Liver (tissue), 9 donors: ENCODE results near the gene ANKAR. TPM values are rescaled to one million over a fixed set of nuclear protein-coding genes. Genes with fewer than 3 reads are reported as not detected.
"Not testable (repeated sequence)": the region's sequence is repeated elsewhere in the genome, so short reads cannot be mapped to it uniquely, and the experiment has no call there.

Experiments used
- DNase-seq: peaks from one replicate; pipeline ENCODE4 v3.0.0-alpha.2; 2017; ENCODE audit warnings: low spot score
- H3K27ac ChIP-seq, 2 donors: one replicate each; pipeline ENCODE4 v1.7.0; 2013; ENCODE audit warnings: inconsistent platforms in 2 of 2, low read length in 2 of 2, control low read depth in 1 of 2, low read depth in 1 of 2, mild to moderate bottlenecking in 1 of 2
- H3K27me3 ChIP-seq, 4 donors: one replicate each; pipeline versions ENCODE4 v1.6.1 to v1.7.0; 2013; ENCODE audit warnings: low read length in 3 of 4, inconsistent platforms in 1 of 4, mild to moderate bottlenecking in 1 of 4, moderate library complexity in 1 of 4; ENCODE audit not compliant: control insufficient read depth in 4 of 4, insufficient read depth in 4 of 4
- H3K36me3 ChIP-seq, 4 donors: one replicate each; pipeline versions ENCODE4 v1.6.1 to v1.7.0; 2013; ENCODE audit warnings: low read length in 3 of 4, mild to moderate bottlenecking in 3 of 4, low read depth in 1 of 4, moderate library complexity in 1 of 4; ENCODE audit not compliant: control insufficient read depth in 4 of 4, insufficient read depth in 3 of 4
- H3K4me1 ChIP-seq, 4 donors: one replicate each; pipeline versions ENCODE4 v1.6.1 to v1.7.0; 2013; ENCODE audit warnings: low read length in 3 of 4, mild to moderate bottlenecking in 3 of 4, moderate library complexity in 1 of 4; ENCODE audit not compliant: control insufficient read depth in 4 of 4, insufficient read depth in 4 of 4
- H3K4me3 ChIP-seq, 3 donors: one replicate each; pipeline versions ENCODE4 v1.6.1 to v1.7.0; 2013; ENCODE audit warnings: low read length in 3 of 3, control low read depth in 1 of 3, low read depth in 1 of 3, mild to moderate bottlenecking in 1 of 3
- H3K9ac ChIP-seq, 2 donors: one replicate each; pipeline ENCODE4 v1.7.0; 2013; ENCODE audit warnings: low read length in 2 of 2, mild to moderate bottlenecking in 2 of 2, moderate library complexity in 2 of 2, control low read depth in 1 of 2, low read depth in 1 of 2
- H3K9me3 ChIP-seq, 4 donors: one replicate each; pipeline versions ENCODE4 v1.6.1 to v1.7.0; 2013; ENCODE audit warnings: low read length in 3 of 4; ENCODE audit not compliant: control insufficient read depth in 4 of 4
- ATF3 ChIP-seq: IDR thresholded peaks from 2 replicates; pipeline ENCODE4 v1.6.1; 2016; ENCODE audit warnings: antibody characterized with exemption
- CTCF ChIP-seq: fragments of 150-350 bp; IDR thresholded peaks from 2 replicates; pipeline ENCODE4 v1.5.1; 2017; ENCODE audit warnings: improper control_type of control experiment, low read depth, low read length; ENCODE audit not compliant: missing input control
- EGR1 ChIP-seq, 2 donors: IDR thresholded peaks; 2 replicates each; pipeline ENCODE4 v1.6.1; 2016 to 2018; ENCODE audit warnings: antibody characterized with exemption in 2 of 2, low read depth in 2 of 2
- FOXA1 ChIP-seq: IDR thresholded peaks from 2 replicates; pipeline ENCODE4 v1.6.1; 2016; ENCODE audit warnings: antibody characterized with exemption
- FOXA2 ChIP-seq: IDR thresholded peaks from 2 replicates; pipeline ENCODE4 v1.6.1; 2016; ENCODE audit warnings: antibody characterized with exemption
- GABPA ChIP-seq, 2 donors: IDR thresholded peaks in 1 of 2; conservative IDR thresholded peaks in 1 of 2; 2 replicates each; pipeline ENCODE4 v1.6.1; 2016; ENCODE audit warnings: antibody characterized with exemption in 2 of 2, mild to moderate bottlenecking in 1 of 2, moderate library complexity in 1 of 2
- HNF4A ChIP-seq, 2 donors: conservative IDR thresholded peaks; 2 replicates each; pipeline ENCODE4 v1.6.1; 2016; ENCODE audit warnings: antibody characterized with exemption in 2 of 2, mild to moderate bottlenecking in 2 of 2
- MAX ChIP-seq: IDR thresholded peaks from 2 replicates; pipeline ENCODE4 v1.6.1; 2016; ENCODE audit warnings: antibody characterized with exemption
- SP1 ChIP-seq: IDR thresholded peaks from 2 replicates; pipeline ENCODE4 v1.6.1; 2018; ENCODE audit warnings: antibody characterized with exemption, mild to moderate bottlenecking
- TAF1 ChIP-seq: conservative IDR thresholded peaks from 2 replicates; pipeline ENCODE4 v1.6.1; 2016; ENCODE audit warnings: antibody characterized with exemption, mild to moderate bottlenecking
- WGBS: extraction: QIAGEN DNeasy Blood & Tissue Kit; methylation state at CpG from one replicate; pipeline ENCODE4 v1.1.7; 2013; 5-methylcytosine and 5-hydroxymethylcytosine counted together
- polyA plus RNA-seq, 2 donors: library from polyadenylated mRNA; stranded (reverse) in 1 of 2; unstranded in 1 of 2; fragments of 200-250 nt in 1 of 2; fragments of >200 nt in 1 of 2; fragmentation: Nextera tagmentation in 1 of 2; extraction: Ambion mirVana in 1 of 2; gene quantifications; one replicate each; pipeline versions ENCODE4 v1.2.1 to v1.2.3, GENCODE V29; 2013 to 2015
- total RNA-seq, 2 donors: library from RNA; depleted of rRNA; stranded (reverse); fragments of >200 nt; gene quantifications; one replicate each; pipeline ENCODE4 v1.2.3, GENCODE V29; 2014
- TF ChIP-seq, protein P1 (sequence below): IDR thresholded peaks from 2 replicates; pipeline ENCODE4 v1.6.1; 2016; ENCODE audit warnings: antibody characterized with exemption
- donor health status: healthy.
- donor health status: healthy.
- donor health status: healthy.
- donor health status: healthy.
- donor health status: healthy.

Gene ANKAR
- total and polyA plus RNA-seq, 4 donors, result 0.46 to 8.4 (median 4.3) TPM

DNA sequence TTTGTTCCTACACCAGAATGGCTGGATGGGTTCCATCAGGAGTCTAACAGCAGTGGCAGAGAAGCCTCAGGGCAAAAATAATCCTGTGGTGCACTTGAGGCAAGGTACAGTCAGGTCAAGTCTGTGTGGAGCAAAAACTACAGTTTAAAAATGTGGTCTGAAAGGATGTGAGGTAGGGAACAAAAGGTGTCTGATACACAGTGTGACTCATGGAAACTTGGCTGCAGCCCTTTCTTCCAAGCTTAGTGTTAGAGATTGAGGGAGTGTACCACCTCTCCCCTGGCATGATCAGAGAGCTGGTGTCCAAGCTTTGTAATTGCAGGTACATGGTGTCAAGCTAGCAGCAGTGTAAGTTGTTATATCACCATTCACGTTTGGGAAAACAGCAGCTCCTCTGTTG lies 8.9 kb downstream of the ANKAR start:
- H3K4me1 ChIP-seq, result no peaks in the 10 kb centered on the region
- H3K4me3 ChIP-seq, result no peak overlapping the region
- no peak overlapping the region for H3K9ac ChIP-seq
- 66% methylated on average over 1 of the region's 1 CpG for WGBS
- no peak overlapping the region for H3K27ac ChIP-seq
- TF ChIP-seq GABPA (IDR thresholded peaks at IDR 0.05 in 1 of 2, conservative IDR thresholded peaks at IDR 0.05 in 1 of 2) (no peak), ATF3 (no peak), EGR1 (IDR thresholded peaks at IDR 0.05; ENCODE audit: low read depth in 2 of 2) (no peak), MAX (no peak), FOXA1 (no peak), CTCF (no peak), HNF4A (conservative IDR thresholded peaks at IDR 0.05) (no peak), FOXA2 (no peak)
- TF ChIP-seq, protein P1, sequence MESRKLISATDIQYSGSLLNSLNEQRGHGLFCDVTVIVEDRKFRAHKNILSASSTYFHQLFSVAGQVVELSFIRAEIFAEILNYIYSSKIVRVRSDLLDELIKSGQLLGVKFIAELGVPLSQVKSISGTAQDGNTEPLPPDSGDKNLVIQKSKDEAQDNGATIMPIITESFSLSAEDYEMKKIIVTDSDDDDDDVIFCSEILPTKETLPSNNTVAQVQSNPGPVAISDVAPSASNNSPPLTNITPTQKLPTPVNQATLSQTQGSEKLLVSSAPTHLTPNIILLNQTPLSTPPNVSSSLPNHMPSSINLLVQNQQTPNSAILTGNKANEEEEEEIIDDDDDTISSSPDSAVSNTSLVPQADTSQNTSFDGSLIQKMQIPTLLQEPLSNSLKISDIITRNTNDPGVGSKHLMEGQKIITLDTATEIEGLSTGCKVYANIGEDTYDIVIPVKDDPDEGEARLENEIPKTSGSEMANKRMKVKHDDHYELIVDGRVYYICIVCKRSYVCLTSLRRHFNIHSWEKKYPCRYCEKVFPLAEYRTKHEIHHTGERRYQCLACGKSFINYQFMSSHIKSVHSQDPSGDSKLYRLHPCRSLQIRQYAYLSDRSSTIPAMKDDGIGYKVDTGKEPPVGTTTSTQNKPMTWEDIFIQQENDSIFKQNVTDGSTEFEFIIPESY, result no peak
- H3K9me3 ChIP-seq, result no peaks in the 10 kb centered on the region
- H3K27me3 ChIP-seq, result no peaks in the 10 kb centered on the region
- H3K36me3 ChIP-seq, result no peaks in the 10 kb centered on the region
- DNase-seq, result no peak

DNA sequence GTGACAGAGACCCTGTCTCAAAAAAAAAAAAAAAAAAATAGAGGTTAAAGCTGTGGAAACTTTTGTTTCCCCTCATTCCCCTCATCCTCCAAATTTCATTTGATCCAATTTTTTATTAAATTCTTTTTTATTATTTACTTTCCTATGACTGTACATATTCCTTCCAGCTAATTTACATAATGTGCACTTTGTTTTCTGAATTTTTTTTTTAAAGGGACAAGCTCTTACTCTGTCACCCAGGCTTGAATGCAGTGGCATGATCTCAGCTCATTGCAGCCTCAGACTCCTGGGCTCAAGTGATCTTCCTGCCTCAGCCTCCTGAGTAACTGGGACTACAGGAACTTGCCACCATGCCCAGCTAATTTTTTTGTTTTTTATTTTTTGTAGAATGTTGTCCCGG lies 10.3 kb downstream of the ANKAR start:
- Histone ChIP-seq H3K27me3 (no peaks in the 10 kb centered on the region), H3K36me3 (no peaks in the 10 kb centered on the region), H3K9me3 (no peaks in the 10 kb centered on the region), H3K4me3 (no peak overlapping the region), H3K9ac (no peak overlapping the region), H3K27ac (no peak overlapping the region), H3K4me1 (no peaks in the 10 kb centered on the region)
- no peak for TF ChIP-seq FOXA1
- no peak for TF ChIP-seq SP1
- TF ChIP-seq TAF1, result no peak
- TF ChIP-seq MAX, result no peak
- 78% methylated on average over 1 of the region's 1 CpG for WGBS
- DNase-seq, result no peak

GRCh38 chr2:189685540-189686229 lies 11.2 kb downstream of the ANKAR start:
- no peaks in the 10 kb centered on the region for H3K36me3 ChIP-seq
- H3K27me3 ChIP-seq, result no peaks in the 10 kb centered on the region
- H3K9ac ChIP-seq, result no peak overlapping the region
- 86% methylated on average over 2 of the region's 2 CpGs for WGBS
- H3K4me1 ChIP-seq, result no peaks in the 10 kb centered on the region
- no peaks in the 10 kb centered on the region for H3K9me3 ChIP-seq
- H3K27ac ChIP-seq, result no peak overlapping the region
- TF ChIP-seq SP1 (no peak), HNF4A (conservative IDR thresholded peaks at IDR 0.05) (no peak), CTCF (no peak)
- no peak for DNase-seq
- no peak overlapping the region for H3K4me3 ChIP-seq

- not testable (repeated sequence) for H3K9ac ChIP-seq, H3K4me3 ChIP-seq, H3K27me3 ChIP-seq, DNase-seq, H3K4me1 ChIP-seq, H3K36me3 ChIP-seq, H3K27ac ChIP-seq, H3K9me3 ChIP-seq
- 71% methylated on average over 1 of the region's 1 CpG for WGBS
Measured at GRCh38 chr2:189687796-189688195, 13.3 kb downstream of the ANKAR start.
